Astrocyte (in vitro differentiated cells and primary cell): ENCODE data around the gene GPR6. TPM values are rescaled to one million over a fixed set of nuclear protein-coding genes. Genes with fewer than 3 reads are reported as not detected.

Experiments used
- DNase-seq: peaks from one replicate; pipeline ENCODE4 v3.0.0-alpha.2; 2010; ENCODE audit warnings: low read depth
- FAIRE-seq: peaks from 2 replicates; lab custom pipeline; 2011; peaks lifted over from hg19 to GRCh38; lab: Jason Lieb, UNC
- H2AFZ ChIP-seq: 2 replicates; pipeline ENCODE4 v1.6.0; 2012; ENCODE audit warnings: low read depth, low read length, inconsistent platforms
- H3K27ac ChIP-seq: 2 replicates; pipeline ENCODE4 v1.5.1; 2011; ENCODE audit warnings: low read depth, low read length, inconsistent platforms
- H3K27me3 ChIP-seq: 2 replicates; pipeline ENCODE4 v1.6.0; 2011; ENCODE audit warnings: low read length, inconsistent platforms; ENCODE audit not compliant: insufficient read depth
- H3K36me3 ChIP-seq: 2 replicates; pipeline ENCODE4 v1.5.1; 2011; ENCODE audit warnings: low read length, inconsistent platforms; ENCODE audit not compliant: insufficient read depth
- H3K4me1 ChIP-seq: 2 replicates; pipeline ENCODE4 v1.5.1; 2011; ENCODE audit warnings: low read length, inconsistent platforms; ENCODE audit not compliant: insufficient read depth
- H3K4me2 ChIP-seq: 2 replicates; pipeline ENCODE4 v1.6.0; 2012; ENCODE audit warnings: low read length, inconsistent platforms
- H3K4me3 ChIP-seq: 2 replicates; pipeline ENCODE4 v1.5.1; 2011; ENCODE audit warnings: low read depth, mild to moderate bottlenecking, low read length, inconsistent platforms; ENCODE audit not compliant: insufficient read depth
- H3K79me2 ChIP-seq: 2 replicates; pipeline ENCODE4 v1.6.0; 2012; ENCODE audit warnings: mild to moderate bottlenecking, low read length, inconsistent platforms; ENCODE audit not compliant: insufficient read depth
- H3K9ac ChIP-seq: 2 replicates; pipeline ENCODE4 v1.6.0; 2012; ENCODE audit warnings: mild to moderate bottlenecking, low read length, inconsistent platforms
- H3K9me3 ChIP-seq: 2 replicates; pipeline ENCODE4 v1.5.1; 2012; ENCODE audit warnings: low read depth, mild to moderate bottlenecking, low read length, inconsistent platforms; ENCODE audit not compliant: insufficient read depth
- H4K20me1 ChIP-seq: 2 replicates; pipeline ENCODE4 v1.6.0; 2012; ENCODE audit warnings: low read length, inconsistent platforms; ENCODE audit not compliant: insufficient read depth
- H3K27ac Mint-ChIP-seq: one replicate; pipeline ENCODE4 v1.8.0; 2021; ENCODE audit warnings: mild to moderate bottlenecking, mixed read lengths; ENCODE audit not compliant: unreplicated experiment
- H3K27me3 Mint-ChIP-seq: one replicate; pipeline ENCODE4 v1.8.0; 2021; ENCODE audit warnings: low read depth, mixed read lengths; ENCODE audit not compliant: unreplicated experiment
- H3K36me3 Mint-ChIP-seq: one replicate; pipeline ENCODE4 v1.8.0; 2021; ENCODE audit warnings: low read depth, mixed read lengths; ENCODE audit not compliant: unreplicated experiment
- H3K4me1 Mint-ChIP-seq: one replicate; pipeline ENCODE4 v1.8.0; 2021; ENCODE audit warnings: low read depth, mixed read lengths; ENCODE audit not compliant: unreplicated experiment
- H3K4me3 Mint-ChIP-seq: one replicate; pipeline ENCODE4 v1.8.0; 2021; ENCODE audit warnings: mild to moderate bottlenecking, moderate library complexity, mixed read lengths; ENCODE audit not compliant: unreplicated experiment
- H3K9me3 Mint-ChIP-seq: one replicate; pipeline ENCODE4 v1.8.0; 2021; ENCODE audit warnings: mild to moderate bottlenecking, mixed read lengths; ENCODE audit not compliant: unreplicated experiment
- CTCF ChIP-seq: IDR thresholded peaks from 2 replicates; pipeline ENCODE4 v1.5.1; 2011; ENCODE audit warnings: low read depth, mild to moderate bottlenecking, inconsistent platforms, low read length, moderate library complexity; ENCODE audit not compliant: insufficient read depth
- EZH2 ChIP-seq: IDR thresholded peaks from 2 replicates; pipeline ENCODE4 v1.6.1; 2012; ENCODE audit warnings: mild to moderate bottlenecking, low read length, inconsistent platforms; ENCODE audit not compliant: insufficient read depth
- total RNA-seq: library from RNA; stranded (reverse); gene quantifications from 2 replicates; pipeline ENCODE4 v1.2.1, GENCODE V29; 2021

The GPR6 gene
- total RNA-seq, 1 donor from 2014 or later: not detected

- Histone ChIP-seq H3K79me2 (no peaks in the 10 kb centered on the region), H3K4me3 (no peak overlapping the region), H3K4me1 (no peaks in the 10 kb centered on the region), H2AFZ (no peak overlapping the region), H3K9ac (no peak overlapping the region), H3K27ac (no peak overlapping the region), H3K4me2 (no peak overlapping the region), H3K36me3 (no peaks in the 10 kb centered on the region), H4K20me1 (no peaks in the 10 kb centered on the region), H3K9me3 (no peaks in the 10 kb centered on the region), H3K27me3 (no peaks in the 10 kb centered on the region)
- Mint-ChIP-seq H3K4me1 (no peaks in the 10 kb centered on the region), H3K27me3 (peaks cover 17% of the 10 kb centered on the region), H3K36me3 (no peaks in the 10 kb centered on the region), H3K4me3 (no peak overlapping the region), H3K27ac (no peak overlapping the region), H3K9me3 (peaks cover 3% of the 10 kb centered on the region)
- FAIRE-seq (no peak), DNase-seq (peak; percentile 12)
- TF ChIP-seq EZH2 (no peak), CTCF (no peak)
These were observed 38.5 kb upstream of the GPR6 start for GRCh38 chr6:109939654-109940053.

DNA sequence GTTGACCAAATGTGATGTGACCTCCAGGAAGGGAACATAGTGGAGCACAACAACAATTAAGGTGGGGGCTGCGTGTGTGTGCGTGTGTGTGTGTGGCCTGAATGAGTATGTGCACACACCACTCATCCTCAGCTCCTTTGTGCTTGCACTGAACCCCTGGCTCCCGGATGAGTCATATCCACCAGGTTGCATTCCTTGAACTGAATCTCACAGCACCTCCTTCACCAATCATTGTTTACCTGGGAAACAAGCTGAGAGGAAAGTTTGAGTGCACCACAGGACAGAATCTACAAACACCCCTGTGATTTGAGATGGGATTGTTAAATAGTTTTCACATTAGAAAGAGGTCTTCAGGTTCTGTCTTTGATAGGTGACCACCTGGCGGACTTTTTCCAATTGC lies 33.7 kb upstream of the GPR6 start:
- no peak for DNase-seq
- Mint-ChIP-seq H3K27me3 (peaks cover 21% of the 10 kb centered on the region), H3K27ac (no peak overlapping the region), H3K36me3 (no peaks in the 10 kb centered on the region), H3K9me3 (no peaks in the 10 kb centered on the region), H3K4me3 (no peak overlapping the region), H3K4me1 (no peaks in the 10 kb centered on the region)
- Histone ChIP-seq H4K20me1 (no peaks in the 10 kb centered on the region), H3K9me3 (no peaks in the 10 kb centered on the region), H3K4me2 (no peak overlapping the region), H3K36me3 (no peaks in the 10 kb centered on the region), H3K4me1 (no peaks in the 10 kb centered on the region), H3K9ac (no peak overlapping the region), H2AFZ (no peak overlapping the region), H3K27me3 (no peaks in the 10 kb centered on the region), H3K4me3 (no peak overlapping the region), H3K27ac (no peak overlapping the region), H3K79me2 (no peaks in the 10 kb centered on the region)
- FAIRE-seq: no peak
- TF ChIP-seq CTCF (no peak), EZH2 (no peak)

GRCh38 chr6:109945091-109945490 lies 33.0 kb upstream of the GPR6 start:
- FAIRE-seq: no peak
- no peak for DNase-seq
- Histone ChIP-seq H3K9me3 (no peaks in the 10 kb centered on the region), H3K79me2 (no peaks in the 10 kb centered on the region), H3K4me1 (no peaks in the 10 kb centered on the region), H2AFZ (no peak overlapping the region), H3K4me3 (no peak overlapping the region), H3K36me3 (no peaks in the 10 kb centered on the region), H3K27me3 (no peaks in the 10 kb centered on the region), H3K27ac (no peak overlapping the region), H4K20me1 (no peaks in the 10 kb centered on the region), H3K9ac (no peak overlapping the region), H3K4me2 (no peak overlapping the region)
- TF ChIP-seq EZH2: no peak
- TF ChIP-seq CTCF: no peak
- H3K9me3 Mint-ChIP-seq: peaks cover 2% of the 10 kb centered on the region
- H3K27me3 Mint-ChIP-seq: peaks cover 24% of the 10 kb centered on the region
- H3K4me3 Mint-ChIP-seq: no peak overlapping the region
- no peak overlapping the region for H3K27ac Mint-ChIP-seq
- no peaks in the 10 kb centered on the region for H3K4me1 Mint-ChIP-seq
- H3K36me3 Mint-ChIP-seq: no peaks in the 10 kb centered on the region
